22Rv1 (cell line): Measurements from ENCODE around the gene CFLAR.

ENCODE experiments used
- H3K27ac ChIP-seq: fragments of 450-650 bp; 2 replicates; pipeline ENCODE4 v1.5.1; 2017
- CTCF ChIP-seq: fragments of 450-650 bp; IDR thresholded peaks from 2 replicates; pipeline ENCODE4 v1.5.1; 2017; ENCODE audit warnings: mild to moderate bottlenecking
- ZFX ChIP-seq: fragments of 450-650 bp; IDR thresholded peaks from 2 replicates; pipeline ENCODE4 v1.6.1; 2017; ENCODE audit warnings: antibody characterized with exemption, borderline replicate concordance

CFLAR gene

GRCh38 chr2:201185863-201186262 is 69.9 kb downstream of the CFLAR start:
- H3K27ac ChIP-seq = no peak overlapping the region

GRCh38 chr2:201186982-201187381 is 71.0 kb downstream of the CFLAR start:
- no peak overlapping the region for H3K27ac ChIP-seq
- TF ChIP-seq CTCF = no peak
- TF ChIP-seq ZFX = no peak

More at GRCh38 chr2:201185863-201186262, 69.9 kb downstream of the CFLAR start:
- TF ChIP-seq CTCF = no peak
- no peak for TF ChIP-seq ZFX

- TF ChIP-seq CTCF = no peak
- no peak for TF ChIP-seq ZFX
- H3K27ac ChIP-seq = no peak overlapping the region
Observed at GRCh38 chr2:201188449-201188848, 72.5 kb downstream of the CFLAR start.

- TF ChIP-seq CTCF = no peak
- TF ChIP-seq ZFX = no peak
Observed at GRCh38 chr2:201191132-201191875, 75.3 kb downstream of the CFLAR start.

GRCh38 chr2:201194097-201194496 is 78.1 kb downstream of the CFLAR start:
- no peak for TF ChIP-seq CTCF
- TF ChIP-seq ZFX = no peak
- H3K27ac ChIP-seq = no peak overlapping the region

More at GRCh38 chr2:201191132-201191875, 75.3 kb downstream of the CFLAR start:
- H3K27ac ChIP-seq = no peak overlapping the region

GRCh38 chr2:201195331-201195730 is 79.4 kb downstream of the CFLAR start:
- TF ChIP-seq CTCF (no peak), ZFX (no peak)
- no peak overlapping the region for H3K27ac ChIP-seq

GRCh38 chr2:201196003-201196402 is 80.0 kb downstream of the CFLAR start:
- no peak for TF ChIP-seq ZFX
- TF ChIP-seq CTCF = no peak
- no peak overlapping the region for H3K27ac ChIP-seq
